ENCODE measurements around the gene FHIT.

DNA sequence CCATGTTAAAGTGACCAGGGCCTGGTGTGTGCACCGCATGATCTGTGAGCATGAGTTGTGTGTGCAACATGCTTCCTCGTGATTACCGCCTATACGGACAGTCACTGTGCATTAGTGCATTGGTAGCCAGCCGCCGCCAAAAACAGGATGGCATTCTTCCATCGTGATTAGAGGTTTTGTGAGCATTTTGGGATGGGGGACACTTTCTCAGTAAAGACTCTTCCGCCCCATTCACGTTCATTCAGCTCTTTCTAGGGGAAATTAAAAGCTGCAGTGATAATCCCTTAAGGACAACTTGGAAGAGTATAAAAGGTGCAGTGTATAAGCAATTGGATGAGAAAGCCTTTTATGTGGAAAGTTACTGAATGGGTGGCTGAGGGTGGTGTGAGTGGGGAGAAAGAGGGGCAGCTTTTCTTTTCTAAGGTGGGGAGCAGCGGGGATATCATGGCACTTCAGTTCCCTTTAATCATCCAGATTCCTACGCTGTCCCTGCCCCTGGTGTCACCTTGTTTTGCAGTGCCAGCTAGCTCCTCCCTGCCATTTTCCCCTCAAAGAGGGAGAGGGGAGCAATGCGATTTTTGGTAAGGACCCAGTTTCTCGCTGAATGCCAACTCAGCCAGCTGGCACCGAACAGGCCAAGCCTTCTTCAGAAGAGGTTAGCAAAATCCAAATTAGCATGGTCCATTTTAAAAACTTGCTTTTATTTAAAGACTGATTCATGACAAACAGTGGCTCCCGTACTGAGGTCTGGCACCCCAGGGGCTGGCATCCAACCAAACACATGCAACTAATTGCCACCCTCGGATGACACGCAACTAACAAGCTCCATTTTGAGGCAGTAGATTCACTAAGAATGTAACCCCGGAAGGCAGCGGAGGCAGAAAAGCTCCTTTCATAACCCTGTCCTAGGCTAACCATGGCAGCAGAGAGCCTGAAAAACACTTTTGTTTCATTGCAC, 447.8 kb downstream of the FHIT start:
- TF ChIP-seq POLR2AphosphoS5 (IDR thresholded peaks at IDR 0.05; ENCODE audit: low read depth, low read length) = no peak
- no peak for TF ChIP-seq TAF1 (IDR thresholded peaks at IDR 0.05; ENCODE audit: borderline replicate concordance, insufficient read depth, low read length)
- TF ChIP-seq SIN3A (IDR thresholded peaks at IDR 0.05; ENCODE audit: borderline replicate concordance, insufficient read depth, low read length) = no peak
